ENCODE measurements around the gene ADAM22.

The ADAM22 gene

GRCh38 chr7:88105231-88105630 lies 171.2 kb downstream of the ADAM22 start:
- TF ChIP-seq, protein P1, sequence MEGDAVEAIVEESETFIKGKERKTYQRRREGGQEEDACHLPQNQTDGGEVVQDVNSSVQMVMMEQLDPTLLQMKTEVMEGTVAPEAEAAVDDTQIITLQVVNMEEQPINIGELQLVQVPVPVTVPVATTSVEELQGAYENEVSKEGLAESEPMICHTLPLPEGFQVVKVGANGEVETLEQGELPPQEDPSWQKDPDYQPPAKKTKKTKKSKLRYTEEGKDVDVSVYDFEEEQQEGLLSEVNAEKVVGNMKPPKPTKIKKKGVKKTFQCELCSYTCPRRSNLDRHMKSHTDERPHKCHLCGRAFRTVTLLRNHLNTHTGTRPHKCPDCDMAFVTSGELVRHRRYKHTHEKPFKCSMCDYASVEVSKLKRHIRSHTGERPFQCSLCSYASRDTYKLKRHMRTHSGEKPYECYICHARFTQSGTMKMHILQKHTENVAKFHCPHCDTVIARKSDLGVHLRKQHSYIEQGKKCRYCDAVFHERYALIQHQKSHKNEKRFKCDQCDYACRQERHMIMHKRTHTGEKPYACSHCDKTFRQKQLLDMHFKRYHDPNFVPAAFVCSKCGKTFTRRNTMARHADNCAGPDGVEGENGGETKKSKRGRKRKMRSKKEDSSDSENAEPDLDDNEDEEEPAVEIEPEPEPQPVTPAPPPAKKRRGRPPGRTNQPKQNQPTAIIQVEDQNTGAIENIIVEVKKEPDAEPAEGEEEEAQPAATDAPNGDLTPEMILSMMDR (conservative IDR thresholded peaks at IDR 0.05; ENCODE audit: low read length), result no peak
- H3K4me3 ChIP-seq (ENCODE audit: low read length), result no peak overlapping the region

DNA sequence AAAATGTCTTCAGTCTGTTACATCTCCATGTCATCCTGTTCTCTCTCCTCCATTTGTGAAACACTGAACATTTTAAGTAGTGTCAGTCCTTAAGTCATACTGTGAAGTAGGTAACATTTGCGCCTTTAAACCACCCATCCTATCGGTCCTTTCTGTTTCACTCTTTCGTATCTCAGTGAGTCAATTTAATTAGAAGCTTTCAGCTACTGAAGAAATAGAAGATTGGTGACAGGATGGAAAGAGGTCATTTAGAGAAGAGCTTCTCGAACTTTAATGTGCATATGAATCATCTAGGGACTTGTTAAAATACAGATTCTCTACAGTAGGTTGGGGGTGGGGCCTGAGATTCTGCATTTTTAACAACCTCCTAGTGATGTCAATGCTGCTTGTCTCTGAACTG lies 172.4 kb downstream of the ADAM22 start:
- no peak for DNase-seq (ENCODE audit: low read depth)
- no peak overlapping the region for H3K4me3 ChIP-seq (ENCODE audit: low read length)
- TF ChIP-seq, protein P1 (conservative IDR thresholded peaks at IDR 0.05; ENCODE audit: low read length), result no peak

More at GRCh38 chr7:88105231-88105630, 171.2 kb downstream of the ADAM22 start:
- no peak for DNase-seq (ENCODE audit: low read depth)

GRCh38 chr7:88109612-88110011 lies 175.6 kb downstream of the ADAM22 start:
- TF ChIP-seq, protein P1 (conservative IDR thresholded peaks at IDR 0.05; ENCODE audit: low read length), result no peak
- no peak overlapping the region for H3K4me3 ChIP-seq (ENCODE audit: low read length)
- DNase-seq (ENCODE audit: low read depth), result no peak

- DNase-seq (ENCODE audit: low read depth), result peak; percentile 47
- no peak overlapping the region for H3K4me3 ChIP-seq (ENCODE audit: low read length)
- TF ChIP-seq, protein P1 (conservative IDR thresholded peaks at IDR 0.05; ENCODE audit: low read length), result peak; percentile 62
Observed at GRCh38 chr7:88111140-88111743, 177.2 kb downstream of the ADAM22 start.

DNA sequence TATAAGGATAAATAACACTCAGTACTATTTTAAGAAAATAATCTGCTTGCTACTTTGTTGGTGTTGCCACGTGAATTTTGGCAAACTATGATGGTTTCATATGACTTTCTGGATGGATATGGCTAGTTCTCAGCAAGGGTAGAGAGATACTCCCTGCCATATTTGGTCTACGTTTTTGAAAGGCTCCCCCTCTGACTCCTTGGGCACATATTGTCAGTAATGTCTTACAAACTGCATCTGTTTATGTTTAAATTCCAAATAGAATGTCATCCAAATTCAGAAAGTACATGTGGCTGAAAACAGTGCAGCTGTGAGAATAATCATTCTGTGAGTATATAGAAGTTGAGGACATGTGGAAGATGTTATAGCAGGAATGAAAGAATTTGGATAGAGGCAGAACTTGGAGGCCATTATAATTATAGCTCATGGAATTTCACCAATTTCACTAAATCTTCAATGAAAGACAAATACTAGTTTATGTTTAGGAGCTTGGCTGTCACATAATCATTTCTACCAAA lies 178.0 kb downstream of the ADAM22 start:
- TF ChIP-seq, protein P1 (conservative IDR thresholded peaks at IDR 0.05; ENCODE audit: low read length), result no peak
- DNase-seq (ENCODE audit: low read depth), result peak; percentile 25
- no peak overlapping the region for H3K4me3 ChIP-seq (ENCODE audit: low read length)

DNA sequence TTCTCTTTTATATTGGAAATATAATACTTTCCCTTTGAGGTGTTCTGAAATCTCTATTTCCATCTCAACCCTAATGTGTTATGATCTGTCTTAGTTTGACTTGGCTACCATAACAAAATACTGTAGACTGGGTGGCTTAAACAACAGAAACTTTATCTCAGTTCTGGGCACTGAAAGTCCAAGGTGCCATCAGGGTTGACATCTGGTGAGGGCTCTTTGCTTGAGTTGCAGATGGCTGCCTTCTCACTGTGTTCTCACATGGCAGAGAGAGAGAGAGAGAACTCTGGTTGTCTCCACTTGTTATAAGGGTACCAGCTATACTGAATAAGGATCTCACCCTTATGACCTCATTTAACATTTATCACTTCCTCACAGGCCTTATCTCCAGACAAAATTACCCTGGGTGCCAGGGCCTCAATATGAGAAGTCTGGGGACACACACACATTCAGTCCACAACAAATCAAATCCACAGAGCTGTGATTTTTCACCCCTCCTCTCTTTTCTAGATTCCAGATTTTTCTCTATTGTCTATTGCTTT lies 181.3 kb downstream of the ADAM22 start:
- TF ChIP-seq, protein P1 (conservative IDR thresholded peaks at IDR 0.05; ENCODE audit: low read length), result no peak
- no peak for DNase-seq (ENCODE audit: low read depth)
- H3K4me3 ChIP-seq (ENCODE audit: low read length), result no peak overlapping the region

DNA sequence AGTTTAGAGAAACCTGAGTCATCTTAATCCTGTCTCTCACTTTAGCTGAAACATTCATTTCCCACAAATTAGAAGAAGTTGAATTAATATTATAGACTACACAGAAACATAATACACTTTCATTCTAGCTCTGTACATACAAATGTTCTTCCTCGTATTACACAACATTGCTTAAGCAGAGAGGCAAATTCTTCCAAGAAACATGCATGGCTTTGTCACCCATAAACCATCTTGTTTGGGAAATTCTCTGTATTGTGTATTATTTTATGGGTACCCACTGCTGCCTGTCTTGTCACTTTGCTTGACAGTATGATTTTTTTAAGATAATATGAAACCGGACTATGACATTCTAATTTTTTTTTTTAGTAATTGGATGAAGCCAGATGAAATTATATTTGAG lies 181.8 kb downstream of the ADAM22 start:
- H3K4me3 ChIP-seq (ENCODE audit: low read length), result no peak overlapping the region
- TF ChIP-seq, protein P1 (conservative IDR thresholded peaks at IDR 0.05; ENCODE audit: low read length), result no peak
- no peak for DNase-seq (ENCODE audit: low read depth)

All from AG10803 (cell line).